ENCODE measurements around the gene SPI1. TPM values are rescaled to one million over a fixed set of nuclear protein-coding genes. Genes with fewer than 3 reads are reported as not detected.

Gene SPI1
- total RNA-seq, 4 donors from 2014 or later: 2.6 to 15.4 (median 8.8) TPM

DNA sequence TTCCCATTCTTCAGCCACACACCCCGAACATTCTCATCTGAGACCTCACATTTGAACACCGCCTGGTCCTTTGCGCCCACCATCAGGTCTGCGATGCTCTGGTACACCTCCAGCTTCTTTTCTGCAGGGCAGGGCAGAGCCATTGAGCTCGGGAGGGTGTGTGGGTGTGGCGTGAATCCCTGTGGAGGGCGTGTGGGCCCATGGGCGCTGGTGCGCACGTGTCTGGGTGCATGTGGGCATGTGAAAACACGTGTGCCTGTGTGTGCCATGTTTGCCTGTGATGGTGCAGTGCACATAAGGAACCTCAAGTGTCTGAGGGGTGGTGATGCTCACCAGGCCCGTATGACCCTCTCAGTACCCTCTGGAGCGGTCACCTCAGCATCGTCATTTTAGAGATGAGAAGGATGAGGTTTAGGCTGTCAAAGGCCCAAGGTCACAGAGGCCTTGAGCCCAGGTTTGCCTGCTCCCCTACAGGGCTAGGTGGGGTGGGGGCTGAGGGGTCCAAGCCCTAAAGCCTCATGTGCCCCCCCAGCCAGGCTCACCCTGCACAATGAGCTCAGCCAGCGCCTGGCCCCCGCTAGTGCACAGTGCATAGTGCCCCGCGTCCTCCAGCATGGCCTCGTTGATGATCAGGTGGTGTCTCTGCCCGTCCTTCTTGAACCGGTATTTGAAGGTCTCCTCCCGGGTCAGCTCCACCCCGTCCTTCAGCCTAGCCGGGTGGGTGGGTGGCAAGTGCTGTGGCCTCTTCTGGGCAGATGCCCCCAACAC lies 36.1 kb downstream of the SPI1 start:
- Histone ChIP-seq H3K36me3 (no peaks in the 10 kb centered on the region), H3K27ac (no peak overlapping the region), H3K4me1 (no peaks in the 10 kb centered on the region), H3K9me3 (no peaks in the 10 kb centered on the region), H3K4me3 (no peak overlapping the region), H3K27me3 (peaks cover 0 to 11% (median 0%) of the 10 kb centered on the region in 4 donors)
- DNase-seq: no peak
- TF ChIP-seq POLR2A (IDR thresholded peaks at IDR 0.05): no peak
- TF ChIP-seq, protein P1, sequence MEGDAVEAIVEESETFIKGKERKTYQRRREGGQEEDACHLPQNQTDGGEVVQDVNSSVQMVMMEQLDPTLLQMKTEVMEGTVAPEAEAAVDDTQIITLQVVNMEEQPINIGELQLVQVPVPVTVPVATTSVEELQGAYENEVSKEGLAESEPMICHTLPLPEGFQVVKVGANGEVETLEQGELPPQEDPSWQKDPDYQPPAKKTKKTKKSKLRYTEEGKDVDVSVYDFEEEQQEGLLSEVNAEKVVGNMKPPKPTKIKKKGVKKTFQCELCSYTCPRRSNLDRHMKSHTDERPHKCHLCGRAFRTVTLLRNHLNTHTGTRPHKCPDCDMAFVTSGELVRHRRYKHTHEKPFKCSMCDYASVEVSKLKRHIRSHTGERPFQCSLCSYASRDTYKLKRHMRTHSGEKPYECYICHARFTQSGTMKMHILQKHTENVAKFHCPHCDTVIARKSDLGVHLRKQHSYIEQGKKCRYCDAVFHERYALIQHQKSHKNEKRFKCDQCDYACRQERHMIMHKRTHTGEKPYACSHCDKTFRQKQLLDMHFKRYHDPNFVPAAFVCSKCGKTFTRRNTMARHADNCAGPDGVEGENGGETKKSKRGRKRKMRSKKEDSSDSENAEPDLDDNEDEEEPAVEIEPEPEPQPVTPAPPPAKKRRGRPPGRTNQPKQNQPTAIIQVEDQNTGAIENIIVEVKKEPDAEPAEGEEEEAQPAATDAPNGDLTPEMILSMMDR (IDR thresholded peaks at IDR 0.05): no peak
- WGBS, 2 donors: 78 to 92% methylated on average over 7 to 19 of the region's 24 CpGs
- intact Hi-C loops (cut with DNase I): loop anchor here (10.0 kb wide), 1 partner anchor 457 kb away; no protein-coding TSS in a partner anchor

DNA sequence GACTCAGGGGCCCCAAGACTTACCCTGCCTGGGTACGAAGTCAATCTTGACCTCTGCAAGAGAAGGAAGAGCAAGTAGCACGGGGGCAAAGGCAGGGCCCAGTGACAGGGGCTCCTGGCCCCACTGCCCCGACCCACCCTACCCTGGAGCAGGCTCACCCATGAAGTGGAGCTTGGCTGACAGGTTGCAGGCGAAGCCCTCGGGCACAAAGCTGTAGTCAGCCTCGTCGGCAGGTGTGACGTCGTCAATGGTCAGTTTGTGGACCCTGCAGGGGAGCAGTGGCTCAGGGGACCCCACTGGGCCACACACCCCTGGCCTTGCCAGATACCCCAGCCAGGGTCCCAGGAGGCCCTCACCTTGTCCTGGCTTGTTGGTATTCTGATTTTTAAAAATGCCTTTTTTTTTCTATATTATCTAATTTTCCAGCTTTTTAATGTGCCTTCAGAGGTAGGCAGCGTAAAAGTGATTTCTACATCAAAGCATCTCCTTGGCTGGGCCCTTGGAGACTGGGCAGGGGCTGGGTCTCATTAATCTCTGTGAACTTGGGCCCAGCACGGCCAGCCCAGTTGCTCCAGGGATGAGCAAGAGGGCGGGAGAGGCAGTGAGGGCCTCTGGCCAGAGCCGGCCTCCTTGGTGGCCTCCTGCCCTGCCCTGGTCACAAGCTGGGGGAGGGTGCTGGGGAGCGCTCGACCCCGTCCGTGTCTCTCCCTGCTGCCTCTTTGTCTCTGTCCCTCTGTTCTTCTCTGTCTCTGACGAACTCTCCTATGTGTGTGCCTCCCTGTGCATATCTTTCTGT lies 37.2 kb downstream of the SPI1 start:
- Histone ChIP-seq H3K4me1 (no peaks in the 10 kb centered on the region), H3K27ac (no peak overlapping the region), H3K4me3 (no peak overlapping the region), H3K36me3 (no peaks in the 10 kb centered on the region), H3K9me3 (no peaks in the 10 kb centered on the region), H3K27me3 (peaks cover 0 to 8% (median 0%) of the 10 kb centered on the region in 4 donors)
- intact Hi-C loops (cut with DNase I): loop anchor here (10.0 kb wide), 1 partner anchor 456 kb away; no protein-coding TSS in a partner anchor
- no peak for DNase-seq
- TF ChIP-seq, protein P1 (IDR thresholded peaks at IDR 0.05): no peak
- no peak for TF ChIP-seq POLR2A (IDR thresholded peaks at IDR 0.05)
- WGBS, 2 donors: 58 to 68% methylated on average over 6 to 8 of the region's 18 CpGs

DNA sequence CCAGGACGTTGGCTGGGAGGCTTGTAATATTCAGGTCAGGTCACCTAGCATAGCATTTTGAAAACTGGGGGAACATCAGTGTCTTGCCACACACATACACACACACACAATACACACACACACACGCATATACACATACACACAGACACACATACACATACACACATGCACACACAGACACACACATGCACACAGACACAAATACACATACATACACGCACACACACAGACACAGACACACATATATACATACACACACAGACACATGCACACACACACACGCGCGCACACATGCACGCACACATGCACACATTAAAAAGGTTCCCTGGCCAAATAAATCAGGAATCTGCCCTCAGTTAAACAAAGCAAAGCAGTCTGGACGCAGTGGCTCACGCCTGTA lies 38.3 kb downstream of the SPI1 start:
- Histone ChIP-seq H3K4me1 (no peaks in the 10 kb centered on the region), H3K4me3 (no peak overlapping the region), H3K27me3 (peaks cover 0 to 4% (median 0%) of the 10 kb centered on the region in 4 donors), H3K36me3 (no peaks in the 10 kb centered on the region), H3K9me3 (no peaks in the 10 kb centered on the region), H3K27ac (no peak overlapping the region)
- no peak for DNase-seq
- intact Hi-C loops (cut with DNase I): loop anchor here (10.0 kb wide), 1 partner anchor 455 kb away; no protein-coding TSS in a partner anchor
- TF ChIP-seq, protein P1 (IDR thresholded peaks at IDR 0.05): no peak
- TF ChIP-seq POLR2A (IDR thresholded peaks at IDR 0.05): no peak
- WGBS, 2 donors: 84 to 86% methylated on average over 6 to 9 of the region's 9 CpGs

DNA sequence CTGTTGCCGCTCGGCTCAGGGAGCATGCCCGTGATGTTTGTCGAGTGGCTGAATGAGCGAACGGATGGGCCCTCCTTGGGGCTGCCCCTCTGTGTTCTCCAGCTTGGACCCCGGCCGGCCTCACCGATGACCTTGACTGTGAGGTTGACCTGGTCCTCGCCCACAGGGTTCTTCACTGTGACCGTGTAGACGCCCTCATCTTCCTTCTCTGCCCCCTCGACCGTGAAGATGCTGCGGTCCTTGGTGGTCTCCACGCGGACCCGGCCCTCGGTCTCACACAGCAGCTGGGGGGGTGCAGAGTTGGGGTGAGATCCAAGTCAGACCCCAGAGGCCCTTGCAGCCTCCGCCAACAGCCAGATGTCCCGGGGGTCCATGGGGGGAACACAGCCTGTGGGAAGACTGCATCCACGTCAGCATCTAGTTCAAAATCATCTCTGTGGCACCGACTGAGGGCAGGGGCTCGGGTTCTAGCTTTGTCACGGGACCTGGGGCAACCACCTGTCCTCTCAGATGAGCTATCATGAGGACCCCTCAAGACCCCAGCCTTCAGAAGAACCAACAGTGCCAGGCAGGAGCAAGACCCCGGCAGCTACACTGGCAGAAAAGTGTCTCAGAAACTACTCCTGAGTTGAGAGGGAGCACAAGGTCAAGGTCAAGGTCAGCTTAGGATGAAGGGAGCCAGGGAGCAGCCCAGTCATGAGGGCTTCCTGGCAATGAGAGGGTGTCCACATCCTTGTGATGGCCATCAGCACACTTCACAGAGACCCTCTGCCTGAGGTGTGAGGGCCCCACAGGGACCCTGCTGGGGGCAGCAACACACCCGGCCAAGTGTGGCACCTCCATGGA lies 39.7 kb downstream of the SPI1 start:
- H3K4me1 ChIP-seq: no peaks in the 10 kb centered on the region
- H3K9me3 ChIP-seq: no peaks in the 10 kb centered on the region
- intact Hi-C loops (cut with DNase I): no loop called here
- H3K27ac ChIP-seq: no peak overlapping the region
- no peaks in the 10 kb centered on the region for H3K36me3 ChIP-seq
- H3K4me3 ChIP-seq: no peak overlapping the region
- WGBS, 2 donors: 85 to 92% methylated on average over 11 to 14 of the region's 27 CpGs
- H3K27me3 ChIP-seq: peaks cover 0 to 4% (median 0%) of the 10 kb centered on the region in 4 donors
- DNase-seq: no peak
- TF ChIP-seq, protein P1 (IDR thresholded peaks at IDR 0.05): no peak
- TF ChIP-seq POLR2A (IDR thresholded peaks at IDR 0.05): no peak

All from esophagus squamous epithelium (tissue), 5 donors.